Choroid plexus epithelial cell (primary cell): ENCODE measurements around the gene FAM120AOS.
A peak's percentile ranks its signal among the peaks of the same experiment; 100 is the strongest.

ENCODE experiments used
- DNase-seq: peaks from one replicate; pipeline ENCODE4 v3.0.0-alpha.2; 2010; ENCODE audit warnings: low read depth
- H3K4me3 ChIP-seq: 2 replicates; pipeline ENCODE4 v1.5.1; 2011; ENCODE audit warnings: low read depth, mild to moderate bottlenecking, control low read depth, low read length, moderate library complexity
- TF ChIP-seq, protein P1 (sequence below): conservative IDR thresholded peaks from 2 replicates; pipeline ENCODE4 v1.5.1; 2011; ENCODE audit warnings: low read depth, mild to moderate bottlenecking, control low read depth, inconsistent platforms, low read length, moderate library complexity

FAM120AOS gene

DNA sequence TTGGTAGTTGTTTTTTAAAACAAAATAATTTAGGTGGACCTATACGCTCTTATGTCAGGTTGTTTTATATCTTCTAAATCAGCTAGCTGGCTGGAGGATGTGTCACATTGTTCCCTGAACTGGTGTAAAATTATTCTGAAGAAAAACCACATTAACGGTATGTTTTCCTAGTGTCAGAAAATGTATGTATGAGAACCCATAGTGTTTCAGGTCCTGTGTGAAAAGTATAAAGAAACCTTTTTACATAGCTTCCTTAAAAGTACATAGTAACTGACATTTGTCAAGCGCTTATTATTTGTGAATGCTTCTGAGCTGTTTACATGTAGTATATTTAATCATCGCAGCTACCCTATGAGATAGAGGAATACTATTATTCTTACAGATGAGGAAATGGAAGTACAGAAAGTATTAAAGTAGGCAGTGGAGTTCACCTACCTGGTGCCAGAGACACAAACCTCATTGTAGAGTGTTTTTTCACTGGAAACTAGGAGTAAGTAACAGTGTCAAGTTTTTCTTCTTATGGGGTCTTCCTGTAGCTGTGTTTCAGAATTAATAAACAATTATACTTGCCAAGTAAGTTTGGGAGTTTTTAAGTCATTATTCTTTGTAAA, 10.4 kb upstream of the FAM120AOS start:
- TF ChIP-seq, protein P1, sequence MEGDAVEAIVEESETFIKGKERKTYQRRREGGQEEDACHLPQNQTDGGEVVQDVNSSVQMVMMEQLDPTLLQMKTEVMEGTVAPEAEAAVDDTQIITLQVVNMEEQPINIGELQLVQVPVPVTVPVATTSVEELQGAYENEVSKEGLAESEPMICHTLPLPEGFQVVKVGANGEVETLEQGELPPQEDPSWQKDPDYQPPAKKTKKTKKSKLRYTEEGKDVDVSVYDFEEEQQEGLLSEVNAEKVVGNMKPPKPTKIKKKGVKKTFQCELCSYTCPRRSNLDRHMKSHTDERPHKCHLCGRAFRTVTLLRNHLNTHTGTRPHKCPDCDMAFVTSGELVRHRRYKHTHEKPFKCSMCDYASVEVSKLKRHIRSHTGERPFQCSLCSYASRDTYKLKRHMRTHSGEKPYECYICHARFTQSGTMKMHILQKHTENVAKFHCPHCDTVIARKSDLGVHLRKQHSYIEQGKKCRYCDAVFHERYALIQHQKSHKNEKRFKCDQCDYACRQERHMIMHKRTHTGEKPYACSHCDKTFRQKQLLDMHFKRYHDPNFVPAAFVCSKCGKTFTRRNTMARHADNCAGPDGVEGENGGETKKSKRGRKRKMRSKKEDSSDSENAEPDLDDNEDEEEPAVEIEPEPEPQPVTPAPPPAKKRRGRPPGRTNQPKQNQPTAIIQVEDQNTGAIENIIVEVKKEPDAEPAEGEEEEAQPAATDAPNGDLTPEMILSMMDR: no peak
- no peak for DNase-seq
- H3K4me3 ChIP-seq: no peak overlapping the region

GRCh38 chr9:93461821-93462220, 8.4 kb upstream of the FAM120AOS start:
- no peak for DNase-seq
- TF ChIP-seq, protein P1: no peak
- no peak overlapping the region for H3K4me3 ChIP-seq

DNA sequence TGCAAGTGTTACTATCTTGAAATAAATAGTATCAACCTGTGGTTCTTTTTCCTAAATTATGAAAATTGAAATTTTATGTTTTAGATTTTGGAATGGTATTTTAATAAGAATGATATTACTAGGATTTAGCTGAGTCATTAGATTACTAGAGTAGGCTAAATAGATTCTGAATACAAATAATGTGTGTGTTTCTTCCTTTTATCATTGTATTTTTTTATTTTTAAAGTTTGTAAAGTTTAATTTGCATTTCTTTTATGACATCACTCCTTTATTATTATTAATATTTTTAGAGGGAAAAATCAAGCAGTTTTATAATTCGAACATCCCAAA, 8.0 kb upstream of the FAM120AOS start:
- DNase-seq: no peak
- TF ChIP-seq, protein P1: no peak
- H3K4me3 ChIP-seq: no peak overlapping the region

DNA sequence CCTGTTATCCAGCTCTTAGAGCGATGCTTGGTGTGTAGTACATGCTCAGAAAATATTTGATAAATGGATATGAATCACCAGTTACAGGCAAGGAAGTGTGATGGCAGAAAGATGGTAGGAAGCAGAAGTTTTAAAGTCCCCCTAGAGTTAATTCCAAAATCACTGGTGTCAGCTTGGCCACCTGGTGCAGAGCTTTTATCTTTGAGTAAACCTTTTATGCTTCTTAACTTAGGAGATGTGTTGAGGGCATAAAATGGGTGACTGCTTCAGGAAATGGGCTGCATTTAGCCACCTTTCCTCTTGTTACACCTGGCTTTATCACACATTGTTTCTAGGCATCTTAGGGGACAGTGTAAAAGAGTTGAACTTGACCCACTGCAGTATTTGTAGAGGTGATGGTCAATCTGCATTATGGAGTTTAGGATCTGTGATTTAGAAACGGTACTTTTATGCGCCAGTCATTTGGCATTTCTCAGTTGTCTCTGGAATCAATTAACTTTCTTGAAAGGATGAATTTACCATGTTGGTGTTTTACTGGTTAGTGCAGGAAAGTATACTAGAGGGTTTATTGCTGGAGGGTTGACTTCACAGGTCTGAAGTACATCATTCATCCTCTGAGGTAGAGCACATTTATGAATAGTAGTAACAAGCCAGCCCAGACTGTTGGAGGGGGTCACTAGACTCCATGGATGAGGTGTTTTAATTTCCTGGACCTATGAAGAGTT, 7.5 kb upstream of the FAM120AOS start:
- no peak for DNase-seq
- no peak overlapping the region for H3K4me3 ChIP-seq
- TF ChIP-seq, protein P1: no peak

- H3K4me3 ChIP-seq: no peak overlapping the region
- TF ChIP-seq, protein P1: no peak
- no peak for DNase-seq
These were observed 6.1 kb upstream of the FAM120AOS start for GRCh38 chr9:93459432-93459847.

DNA sequence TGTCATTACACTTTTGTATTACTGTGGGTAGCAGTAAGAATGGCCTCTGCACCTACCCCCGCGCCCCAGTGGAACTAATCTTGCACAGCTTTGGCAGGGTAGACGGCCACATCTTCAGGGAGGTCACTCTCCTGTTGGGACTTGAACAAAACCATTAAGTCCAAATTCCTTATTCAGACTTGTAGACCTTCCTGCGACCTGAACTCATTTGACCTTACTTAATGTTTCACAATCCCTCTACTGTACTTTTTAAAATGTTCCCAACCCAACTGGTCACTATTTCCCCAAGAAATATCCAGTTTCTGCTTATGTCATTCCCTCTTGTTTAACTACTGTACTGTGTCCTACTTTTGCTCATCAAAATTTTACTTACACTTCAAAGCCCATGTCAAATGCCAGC, 5.3 kb upstream of the FAM120AOS start:
- TF ChIP-seq, protein P1: no peak
- no peak overlapping the region for H3K4me3 ChIP-seq
- peak; percentile 61 for DNase-seq

GRCh38 chr9:93457006-93457405, 3.6 kb upstream of the FAM120AOS start:
- TF ChIP-seq, protein P1: no peak
- DNase-seq: no peak
- H3K4me3 ChIP-seq: no peak overlapping the region
